Calu3 (cell line): ENCODE data around the gene TSC1. TPM values are rescaled to one million over a fixed set of nuclear protein-coding genes. Genes with fewer than 3 reads are reported as not detected.

ENCODE experiments used
- BruUV-seq: library from RNA; stranded (reverse); fragments of 400-500 nt; replicated peaks from 2 replicates; lab custom pipeline; 2021; lab: Mats Ljungman, UMichigan
- CTCF ChIA-PET: fragments of 300-600 bp; sonication (Branson Sonifier 250); formaldehyde crosslinking; loops from one replicate; lab custom pipeline; 2022; ENCODE audit warnings: antibody characterized with exemption; lab: Charles Lee
- DNase-seq: peaks from one replicate; pipeline ENCODE4 v3.0.0; 2022
- H3K27ac Mint-ChIP-seq: one replicate; pipeline ENCODE4 v1.8.0; 2022; ENCODE audit warnings: mixed read lengths; ENCODE audit not compliant: unreplicated experiment
- H3K27me3 Mint-ChIP-seq: one replicate; pipeline ENCODE4 v1.8.0; 2022; ENCODE audit warnings: mixed read lengths; ENCODE audit not compliant: unreplicated experiment
- H3K36me3 Mint-ChIP-seq: one replicate; pipeline ENCODE4 v1.8.0; 2022; ENCODE audit warnings: mild to moderate bottlenecking, moderate library complexity, mixed read lengths; ENCODE audit not compliant: insufficient read depth, unreplicated experiment
- H3K4me1 Mint-ChIP-seq: one replicate; pipeline ENCODE4 v1.8.0; 2022; ENCODE audit warnings: mild to moderate bottlenecking, low read depth, mixed read lengths; ENCODE audit not compliant: unreplicated experiment
- H3K4me3 Mint-ChIP-seq: one replicate; pipeline ENCODE4 v1.8.0; 2022; ENCODE audit warnings: mild to moderate bottlenecking, low read depth, moderate library complexity, mixed read lengths; ENCODE audit not compliant: unreplicated experiment
- H3K9me3 Mint-ChIP-seq: one replicate; pipeline ENCODE4 v1.8.0; 2022; ENCODE audit warnings: low read depth, mixed read lengths; ENCODE audit not compliant: unreplicated experiment
- intact Hi-C: fragments of 100-400 bp; cut with micrococcal nuclease; formaldehyde crosslinking; loops from one replicate; pipeline ENCODE4 v1.10.0; 2022; ENCODE audit not compliant: unreplicated experiment
- microRNA-seq: library from miRNA; unstranded; fragments of <30 nt; microRNA quantifications from one replicate; pipeline ENCODE4 v1.2.0, GENCODE V29; 2022
- total RNA-seq: library from RNA; stranded (reverse); gene quantifications from 2 replicates; pipeline ENCODE4 v1.2.3, GENCODE V29; 2022
- TF ChIP-seq, protein P1 (sequence below): fragments of 200-600 bp; IDR thresholded peaks from one replicate; pipeline ENCODE4 v1.8.0; 2022; ENCODE audit warnings: antibody characterized with exemption; ENCODE audit not compliant: unreplicated experiment

TSC1 gene
- total RNA-seq, 1 experiment from 2014 or later: 31.7 TPM

DNA sequence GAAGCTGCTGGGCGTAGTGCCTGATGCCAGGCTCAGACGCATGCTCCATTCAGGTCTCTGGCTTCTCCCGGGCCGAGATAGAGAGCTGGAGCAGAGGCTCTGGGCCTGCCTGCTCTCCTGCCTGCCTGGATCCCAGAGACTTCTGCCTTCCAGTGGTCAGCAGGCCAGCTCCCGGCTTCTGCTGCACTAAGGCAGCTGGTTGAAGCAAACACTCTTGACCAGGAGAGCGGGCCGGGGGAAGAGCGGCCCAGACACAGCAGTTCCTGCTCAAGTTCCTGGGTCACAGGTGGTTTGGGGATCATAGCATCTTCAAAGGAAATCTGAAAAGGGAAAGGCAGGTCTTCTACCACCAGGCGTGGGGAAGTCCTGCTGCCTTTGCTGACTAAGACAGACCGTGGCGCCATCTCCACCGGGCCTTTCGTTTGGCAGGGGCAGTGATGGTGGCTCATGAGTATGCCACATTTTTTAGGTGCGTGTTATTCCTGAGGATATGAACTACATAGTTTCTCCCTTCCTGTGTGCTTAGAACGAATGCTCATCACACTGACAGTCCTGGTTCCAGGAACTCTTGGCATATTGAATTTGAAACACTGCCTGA is 97.4 kb downstream of the TSC1 start:
- BruUV-seq: no TSS peak
- Mint-ChIP-seq H3K4me1 (no peaks in the 10 kb centered on the region), H3K36me3 (no peaks in the 10 kb centered on the region), H3K4me3 (no peak overlapping the region), H3K27ac (no peak overlapping the region), H3K27me3 (no peaks in the 10 kb centered on the region), H3K9me3 (no peaks in the 10 kb centered on the region)
- intact Hi-C loops: no loop called here
- TF ChIP-seq, protein P1, sequence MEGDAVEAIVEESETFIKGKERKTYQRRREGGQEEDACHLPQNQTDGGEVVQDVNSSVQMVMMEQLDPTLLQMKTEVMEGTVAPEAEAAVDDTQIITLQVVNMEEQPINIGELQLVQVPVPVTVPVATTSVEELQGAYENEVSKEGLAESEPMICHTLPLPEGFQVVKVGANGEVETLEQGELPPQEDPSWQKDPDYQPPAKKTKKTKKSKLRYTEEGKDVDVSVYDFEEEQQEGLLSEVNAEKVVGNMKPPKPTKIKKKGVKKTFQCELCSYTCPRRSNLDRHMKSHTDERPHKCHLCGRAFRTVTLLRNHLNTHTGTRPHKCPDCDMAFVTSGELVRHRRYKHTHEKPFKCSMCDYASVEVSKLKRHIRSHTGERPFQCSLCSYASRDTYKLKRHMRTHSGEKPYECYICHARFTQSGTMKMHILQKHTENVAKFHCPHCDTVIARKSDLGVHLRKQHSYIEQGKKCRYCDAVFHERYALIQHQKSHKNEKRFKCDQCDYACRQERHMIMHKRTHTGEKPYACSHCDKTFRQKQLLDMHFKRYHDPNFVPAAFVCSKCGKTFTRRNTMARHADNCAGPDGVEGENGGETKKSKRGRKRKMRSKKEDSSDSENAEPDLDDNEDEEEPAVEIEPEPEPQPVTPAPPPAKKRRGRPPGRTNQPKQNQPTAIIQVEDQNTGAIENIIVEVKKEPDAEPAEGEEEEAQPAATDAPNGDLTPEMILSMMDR: no peak
- CTCF ChIA-PET: no interaction called here
- DNase-seq: no peak

DNA sequence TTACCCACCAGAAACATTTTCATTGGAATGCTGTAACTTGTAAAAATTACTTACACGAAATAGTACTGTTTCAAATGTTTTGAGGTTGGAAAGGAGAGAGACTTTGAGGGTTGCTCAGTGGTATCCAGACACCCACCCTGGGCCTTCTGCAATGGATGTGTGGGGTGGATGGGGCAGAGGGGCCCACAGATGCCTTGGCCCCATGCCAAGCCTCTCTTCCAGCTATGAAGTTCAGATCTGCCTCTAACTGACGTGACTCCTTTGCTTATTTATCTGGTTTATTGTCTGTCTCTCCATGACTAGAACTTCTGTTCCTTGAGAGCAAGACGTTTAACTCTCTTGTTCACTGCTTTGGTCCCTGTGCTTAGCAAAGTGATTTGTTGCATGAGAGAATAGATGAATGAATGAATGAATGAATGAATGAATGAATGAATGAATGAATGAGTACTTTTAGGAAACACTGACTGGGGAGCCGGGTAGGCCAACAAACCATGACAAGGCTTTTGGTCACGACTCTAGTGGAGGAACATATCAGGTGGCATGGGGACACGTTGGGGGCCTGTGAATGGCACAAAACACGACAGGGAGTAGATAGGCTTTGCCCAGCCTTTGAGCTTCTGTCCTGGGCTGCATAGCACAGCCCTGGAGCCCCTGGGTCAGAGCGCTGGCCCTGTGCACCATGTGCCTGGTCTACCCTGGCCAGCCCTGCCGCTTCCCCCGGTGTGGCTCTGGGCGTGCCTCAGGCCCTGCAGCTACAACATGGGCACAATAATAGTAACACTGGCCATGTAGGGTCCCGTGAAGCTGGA is 98.1 kb downstream of the TSC1 start:
- no peaks in the 10 kb centered on the region for H3K27me3 Mint-ChIP-seq
- H3K4me1 Mint-ChIP-seq: no peaks in the 10 kb centered on the region
- DNase-seq: no peak
- intact Hi-C loops: no loop called here
- no peaks in the 10 kb centered on the region for H3K9me3 Mint-ChIP-seq
- no peaks in the 10 kb centered on the region for H3K36me3 Mint-ChIP-seq
- TF ChIP-seq, protein P1: no peak
- no peak overlapping the region for H3K4me3 Mint-ChIP-seq
- H3K27ac Mint-ChIP-seq: no peak overlapping the region
- BruUV-seq: no TSS peak
- CTCF ChIA-PET: interaction anchor here (0.6 kb wide), 1 partner anchor 41 kb away, joined by 3 read pairs; no protein-coding TSS in a partner anchor

DNA sequence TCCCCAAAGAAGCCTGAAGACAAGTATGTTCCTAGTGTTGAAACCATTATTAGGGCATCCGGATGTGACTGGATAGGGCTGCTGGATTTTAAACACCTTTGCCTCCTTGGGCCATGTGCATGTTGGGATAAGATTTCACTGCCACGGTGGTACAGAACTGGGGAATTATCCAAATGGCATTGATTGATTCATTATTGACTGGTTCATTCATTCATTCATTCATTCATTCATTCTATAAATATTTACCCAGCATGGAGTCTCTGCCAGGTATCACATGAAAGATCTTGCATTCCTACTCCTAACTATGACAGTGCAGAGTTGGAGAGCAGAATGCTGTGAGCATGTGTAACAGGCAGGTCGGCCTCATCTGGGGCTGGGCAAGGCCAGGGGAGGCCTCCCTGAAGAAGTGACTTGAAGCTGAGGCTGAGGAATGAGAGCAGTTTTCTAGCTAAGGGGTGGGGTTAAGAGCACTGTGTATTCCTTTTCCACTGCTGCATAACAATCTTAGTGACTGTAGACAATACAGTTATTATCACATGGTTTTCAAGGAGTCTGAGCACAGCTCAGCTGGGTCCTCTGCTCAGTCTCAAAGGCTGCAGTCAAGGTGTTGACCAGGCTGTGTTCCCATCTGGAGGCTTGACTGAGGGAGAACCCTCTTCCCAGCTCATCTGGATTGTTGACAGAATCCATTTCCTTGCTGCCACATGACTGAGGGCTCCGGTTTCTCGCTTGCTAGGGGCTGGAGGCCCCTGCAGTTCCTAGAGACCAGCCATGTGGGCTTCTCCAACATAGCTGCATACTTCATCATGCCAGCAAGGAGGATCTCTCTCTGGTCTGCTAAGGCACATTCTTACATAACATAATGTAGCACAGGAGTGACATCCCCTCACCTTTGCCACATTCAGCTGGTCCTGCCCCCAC is 102.0 kb downstream of the TSC1 start:
- no TSS peak for BruUV-seq
- Mint-ChIP-seq H3K4me3 (no peak overlapping the region), H3K36me3 (no peaks in the 10 kb centered on the region), H3K4me1 (peaks cover 9% of the 10 kb centered on the region), H3K9me3 (no peaks in the 10 kb centered on the region), H3K27me3 (no peaks in the 10 kb centered on the region), H3K27ac (no peak overlapping the region)
- CTCF ChIA-PET: no interaction called here
- TF ChIP-seq, protein P1: no peak
- DNase-seq: no peak
- intact Hi-C loops: no loop called here

Small RNA genes lying within 50 kb of the gene (microRNA-seq; reads per million reads assigned to microRNA genes)
- not detected for gene MIR548AW

Other genes starting within 250 kb of the TSC1 start
- gene AK8, start 66.3 kb downstream of the TSC1 start, total RNA-seq: 1.4 TPM in 2 replicates
- gene SPACA9, start 65.7 kb downstream of the TSC1 start, total RNA-seq: 2.2 and 2.5 TPM in 2 replicates
- not detected in 2 replicates for gene GFI1B, start 34.1 kb upstream of the TSC1 start, total RNA-seq
- 43.7 and 48.4 TPM in 2 replicates for gene GTF3C5, start 86.4 kb upstream of the TSC1 start, total RNA-seq
- gene CEL, start 117.4 kb upstream of the TSC1 start, total RNA-seq: 2.6 and 3.1 TPM in 2 replicates
- gene RALGDS, start 176.6 kb upstream of the TSC1 start, total RNA-seq: 13.7 and 18.2 TPM in 2 replicates
- not detected in 2 replicates for gene GBGT1, start 219.3 kb upstream of the TSC1 start, total RNA-seq